K562 (cell line): ENCODE measurements around the gene DMAC2. TPM values are rescaled to one million over a fixed set of nuclear protein-coding genes. Genes with fewer than 3 reads are reported as not detected.
A peak's percentile ranks its signal among the peaks of the same experiment; 100 is the strongest.

Source experiments
- GATAD2B ChIP-seq: fragments of 450-650 bp; IDR thresholded peaks from 2 replicates; pipeline ENCODE4 v1.6.1; 2017; ENCODE audit warnings: mild to moderate bottlenecking, borderline replicate concordance
- HDGF ChIP-seq: fragments of 450-650 bp; IDR thresholded peaks from 2 replicates; pipeline ENCODE4 v1.6.1; 2016
- MYC ChIP-seq, 2 experiments: fragments of 250-450 bp in 1 of 2; sonication (Bioruptor Pico) in 1 of 2; IDR thresholded peaks; 2 replicates each; pipeline versions ENCODE4 v1.5.1 to v1.6.1; 2012 to 2021; ENCODE audit warnings: low read depth in 2 of 2, borderline replicate concordance in 1 of 2, improper control_type of control experiment in 1 of 2, low read length in 1 of 2, mild to moderate bottlenecking in 1 of 2, moderate library complexity in 1 of 2
- PTRF ChIP-seq: fragments of 450-650 bp; IDR thresholded peaks from 2 replicates; pipeline ENCODE4 v1.6.1; 2016; ENCODE audit warnings: mild to moderate bottlenecking, missing genetic modification characterization, missing compliant biosample characterization
- RHOXF2B ChIP-seq: fragments of 250-450 bp; sonication (Bioruptor Pico); conservative IDR thresholded peaks from 2 replicates; pipeline ENCODE4 v1.5.1; 2021
- ZBTB12 ChIP-seq: fragments of 250-450 bp; sonication (Bioruptor Pico); IDR thresholded peaks from 2 replicates; pipeline ENCODE4 v1.4.0; 2020
- ZC3H8 ChIP-seq: fragments of 450-650 bp; IDR thresholded peaks from 2 replicates; pipeline ENCODE4 v1.6.1; 2017
- ZFP1 ChIP-seq: fragments of 450-650 bp; formaldehyde crosslinking; IDR thresholded peaks from 2 replicates; pipeline ENCODE4 v1.4.0; 2020; ENCODE audit warnings: mild to moderate bottlenecking, mixed read lengths
- ZNF174 ChIP-seq: fragments of 250-450 bp; sonication (Bioruptor Pico); IDR thresholded peaks from 2 replicates; pipeline ENCODE4 v1.4.0; 2020; ENCODE audit warnings: mild to moderate bottlenecking
- ZNF212 ChIP-seq: fragments of 450-650 bp; formaldehyde crosslinking; IDR thresholded peaks from 2 replicates; pipeline ENCODE4 v1.4.0; 2020; ENCODE audit warnings: mild to moderate bottlenecking
- ZSCAN29 ChIP-seq: fragments of 450-650 bp; IDR thresholded peaks from 2 replicates; pipeline ENCODE4 v1.6.1; 2017
- polyA plus RNA-seq, 8 experiments: library from polyadenylated mRNA; depleted of rRNA in 4 of 8; stranded (reverse) in 5 of 8; unstranded in 3 of 8; fragments of >200 nt; fragmentation: Nextera tagmentation in 2 of 8; fragmentation: Illumina TruSeq in 1 of 8; extraction: Ambion mirVana in 2 of 8; extraction: Trizol in 1 of 8; gene quantifications; 2 replicates each; pipeline versions ENCODE4 v1.2.1 to v1.2.3, GENCODE V29; 2011 to 2014; ENCODE audit warnings: inconsistent platforms in 1 of 8, missing spikeins in 1 of 8
- total RNA-seq, 7 experiments: library from RNA; depleted of rRNA in 6 of 7; stranded (reverse); fragments of >200 nt in 6 of 7; fragmentation: Illumina TruSeq in 2 of 7; extraction: Trizol in 2 of 7; gene quantifications; 2 replicates each; pipeline versions ENCODE4 v1.2.1 to v1.2.3, GENCODE V29; 2011 to 2021; ENCODE audit warnings: low replicate concordance in 1 of 7
- TF ChIP-seq, protein P1 (sequence below): sonication (generic); IDR thresholded peaks from 2 replicates; pipeline ENCODE4 v1.6.1; 2016
- TF ChIP-seq, protein P2 (sequence below): fragments of 250-450 bp; sonication (Bioruptor Pico); IDR thresholded peaks from 2 replicates; pipeline ENCODE4 v1.5.0; 2022; ENCODE audit warnings: mild to moderate bottlenecking
- TF ChIP-seq, protein P3 (sequence below): IDR thresholded peaks from 2 replicates; pipeline ENCODE4 v1.6.1; 2011; ENCODE audit not compliant: insufficient read length; ENCODE audit errors: extremely low read depth
- TF ChIP-seq, protein P4 (sequence below): fragments of 450-650 bp; IDR thresholded peaks from one replicate; pipeline ENCODE4 v1.6.1; 2018; ENCODE audit warnings: mild to moderate bottlenecking, moderate library complexity; ENCODE audit not compliant: partially characterized antibody
- TF ChIP-seq, protein P5 (sequence below), 2 experiments: fragments of 450-650 bp; IDR thresholded peaks; 2 replicates each; pipeline ENCODE4 v1.6.1; 2018; ENCODE audit warnings: mild to moderate bottlenecking in 2 of 2, low read depth in 1 of 2; ENCODE audit not compliant: partially characterized antibody in 2 of 2

DMAC2 gene
- total and polyA plus RNA-seq, 9 of the 15 experiments (the other 6 are each of a cell fraction or from before 2014, with no cell fraction given) = 12.9 to 61.2 (median 43.1) TPM

DNA sequence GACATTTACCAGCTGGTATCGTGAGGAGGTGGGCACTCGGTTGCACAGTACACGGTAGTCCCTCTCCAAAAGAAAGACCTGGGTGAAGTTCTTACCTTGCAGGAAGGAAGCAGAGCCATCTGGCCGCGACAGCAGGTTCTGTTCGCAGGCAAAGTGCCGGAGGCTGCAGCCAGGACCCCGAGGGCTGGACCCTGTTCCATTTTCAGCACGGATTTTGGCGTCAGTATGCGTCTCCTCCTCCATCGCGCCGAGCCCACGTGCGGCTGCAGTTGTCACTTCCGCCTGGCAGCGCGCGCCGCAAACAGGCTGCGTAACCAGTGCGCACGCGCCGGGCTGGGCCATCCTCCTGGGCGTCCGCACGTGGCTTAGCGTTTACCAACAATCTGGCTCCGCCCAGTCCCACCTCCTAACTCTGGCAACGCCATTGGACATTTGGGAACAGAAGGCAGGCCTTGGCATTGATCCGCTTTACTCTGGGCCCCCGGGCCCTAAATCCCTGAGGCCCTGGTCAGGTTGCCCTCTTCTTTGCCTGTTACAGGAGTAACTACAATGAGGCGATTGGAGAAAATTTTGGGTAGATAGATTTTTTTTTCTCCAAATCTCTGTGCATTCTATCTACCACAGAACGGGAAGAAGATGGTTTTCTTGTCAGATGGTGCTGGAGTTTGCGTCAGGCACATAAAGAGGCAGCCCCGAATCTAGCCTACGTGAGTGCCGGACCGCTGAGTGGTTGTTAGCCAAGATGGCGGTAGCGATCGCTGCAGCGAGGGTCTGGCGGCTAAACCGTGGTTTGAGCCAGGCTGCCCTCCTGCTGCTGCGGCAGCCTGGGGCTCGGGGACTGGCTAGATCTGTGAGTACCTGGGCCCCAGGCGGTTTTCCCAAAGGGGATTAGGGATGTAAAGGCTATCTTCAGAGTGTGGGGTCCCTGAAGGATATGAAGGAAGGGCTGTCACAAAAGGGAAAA lies 42.3 kb downstream of the DMAC2 start, which contains the start of the genes BCKDHA and EXOSC5 (continued):
- TF ChIP-seq, protein P1, sequence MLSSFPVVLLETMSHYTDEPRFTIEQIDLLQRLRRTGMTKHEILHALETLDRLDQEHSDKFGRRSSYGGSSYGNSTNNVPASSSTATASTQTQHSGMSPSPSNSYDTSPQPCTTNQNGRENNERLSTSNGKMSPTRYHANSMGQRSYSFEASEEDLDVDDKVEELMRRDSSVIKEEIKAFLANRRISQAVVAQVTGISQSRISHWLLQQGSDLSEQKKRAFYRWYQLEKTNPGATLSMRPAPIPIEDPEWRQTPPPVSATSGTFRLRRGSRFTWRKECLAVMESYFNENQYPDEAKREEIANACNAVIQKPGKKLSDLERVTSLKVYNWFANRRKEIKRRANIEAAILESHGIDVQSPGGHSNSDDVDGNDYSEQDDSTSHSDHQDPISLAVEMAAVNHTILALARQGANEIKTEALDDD = no peak
- TF ChIP-seq ZC3H8 = no peak
- no peak for TF ChIP-seq GATAD2B
- TF ChIP-seq, protein P2, sequence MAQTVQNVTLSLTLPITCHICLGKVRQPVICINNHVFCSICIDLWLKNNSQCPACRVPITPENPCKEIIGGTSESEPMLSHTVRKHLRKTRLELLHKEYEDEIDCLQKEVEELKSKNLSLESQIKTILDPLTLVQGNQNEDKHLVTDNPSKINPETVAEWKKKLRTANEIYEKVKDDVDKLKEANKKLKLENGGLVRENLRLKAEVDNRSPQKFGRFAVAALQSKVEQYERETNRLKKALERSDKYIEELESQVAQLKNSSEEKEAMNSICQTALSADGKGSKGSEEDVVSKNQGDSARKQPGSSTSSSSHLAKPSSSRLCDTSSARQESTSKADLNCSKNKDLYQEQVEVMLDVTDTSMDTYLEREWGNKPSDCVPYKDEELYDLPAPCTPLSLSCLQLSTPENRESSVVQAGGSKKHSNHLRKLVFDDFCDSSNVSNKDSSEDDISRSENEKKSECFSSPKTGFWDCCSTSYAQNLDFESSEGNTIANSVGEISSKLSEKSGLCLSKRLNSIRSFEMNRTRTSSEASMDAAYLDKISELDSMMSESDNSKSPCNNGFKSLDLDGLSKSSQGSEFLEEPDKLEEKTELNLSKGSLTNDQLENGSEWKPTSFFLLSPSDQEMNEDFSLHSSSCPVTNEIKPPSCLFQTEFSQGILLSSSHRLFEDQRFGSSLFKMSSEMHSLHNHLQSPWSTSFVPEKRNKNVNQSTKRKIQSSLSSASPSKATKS = no peak
- no peak for TF ChIP-seq ZNF212 (CRISPR knock-in tag)
- TF ChIP-seq ZFP1 (CRISPR knock-in tag) = no peak
- TF ChIP-seq, protein P3, sequence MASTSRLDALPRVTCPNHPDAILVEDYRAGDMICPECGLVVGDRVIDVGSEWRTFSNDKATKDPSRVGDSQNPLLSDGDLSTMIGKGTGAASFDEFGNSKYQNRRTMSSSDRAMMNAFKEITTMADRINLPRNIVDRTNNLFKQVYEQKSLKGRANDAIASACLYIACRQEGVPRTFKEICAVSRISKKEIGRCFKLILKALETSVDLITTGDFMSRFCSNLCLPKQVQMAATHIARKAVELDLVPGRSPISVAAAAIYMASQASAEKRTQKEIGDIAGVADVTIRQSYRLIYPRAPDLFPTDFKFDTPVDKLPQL = no peak
- no peak for TF ChIP-seq ZNF174 (CRISPR knock-in tag)
- TF ChIP-seq MYC (IDR thresholded peaks at IDR 0.05; ENCODE audit: low read depth, low read length) = peak; percentile 99
- peak; percentile 93; the same call in 1 of the 2 replicates for TF ChIP-seq MYC (CRISPR knock-in tag; IDR thresholded peaks at IDR 0.05; ENCODE audit: borderline replicate concordance, low read depth)
- TF ChIP-seq ZBTB12 = 0 out of 2 replicates have a peak, but pooled peaks have one; percentile 13
- TF ChIP-seq HDGF = no peak
- 0 out of 2 replicates have a peak, but pooled peaks have one; percentile 45 for TF ChIP-seq RHOXF2B (CRISPR knock-in tag)
- TF ChIP-seq, protein P4, sequence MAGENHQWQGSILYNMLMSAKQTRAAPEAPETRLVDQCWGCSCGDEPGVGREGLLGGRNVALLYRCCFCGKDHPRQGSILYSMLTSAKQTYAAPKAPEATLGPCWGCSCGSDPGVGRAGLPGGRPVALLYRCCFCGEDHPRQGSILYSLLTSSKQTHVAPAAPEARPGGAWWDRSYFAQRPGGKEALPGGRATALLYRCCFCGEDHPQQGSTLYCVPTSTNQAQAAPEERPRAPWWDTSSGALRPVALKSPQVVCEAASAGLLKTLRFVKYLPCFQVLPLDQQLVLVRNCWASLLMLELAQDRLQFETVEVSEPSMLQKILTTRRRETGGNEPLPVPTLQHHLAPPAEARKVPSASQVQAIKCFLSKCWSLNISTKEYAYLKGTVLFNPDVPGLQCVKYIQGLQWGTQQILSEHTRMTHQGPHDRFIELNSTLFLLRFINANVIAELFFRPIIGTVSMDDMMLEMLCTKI = no peak
- TF ChIP-seq PTRF (tag) = no peak
- TF ChIP-seq, protein P5, sequence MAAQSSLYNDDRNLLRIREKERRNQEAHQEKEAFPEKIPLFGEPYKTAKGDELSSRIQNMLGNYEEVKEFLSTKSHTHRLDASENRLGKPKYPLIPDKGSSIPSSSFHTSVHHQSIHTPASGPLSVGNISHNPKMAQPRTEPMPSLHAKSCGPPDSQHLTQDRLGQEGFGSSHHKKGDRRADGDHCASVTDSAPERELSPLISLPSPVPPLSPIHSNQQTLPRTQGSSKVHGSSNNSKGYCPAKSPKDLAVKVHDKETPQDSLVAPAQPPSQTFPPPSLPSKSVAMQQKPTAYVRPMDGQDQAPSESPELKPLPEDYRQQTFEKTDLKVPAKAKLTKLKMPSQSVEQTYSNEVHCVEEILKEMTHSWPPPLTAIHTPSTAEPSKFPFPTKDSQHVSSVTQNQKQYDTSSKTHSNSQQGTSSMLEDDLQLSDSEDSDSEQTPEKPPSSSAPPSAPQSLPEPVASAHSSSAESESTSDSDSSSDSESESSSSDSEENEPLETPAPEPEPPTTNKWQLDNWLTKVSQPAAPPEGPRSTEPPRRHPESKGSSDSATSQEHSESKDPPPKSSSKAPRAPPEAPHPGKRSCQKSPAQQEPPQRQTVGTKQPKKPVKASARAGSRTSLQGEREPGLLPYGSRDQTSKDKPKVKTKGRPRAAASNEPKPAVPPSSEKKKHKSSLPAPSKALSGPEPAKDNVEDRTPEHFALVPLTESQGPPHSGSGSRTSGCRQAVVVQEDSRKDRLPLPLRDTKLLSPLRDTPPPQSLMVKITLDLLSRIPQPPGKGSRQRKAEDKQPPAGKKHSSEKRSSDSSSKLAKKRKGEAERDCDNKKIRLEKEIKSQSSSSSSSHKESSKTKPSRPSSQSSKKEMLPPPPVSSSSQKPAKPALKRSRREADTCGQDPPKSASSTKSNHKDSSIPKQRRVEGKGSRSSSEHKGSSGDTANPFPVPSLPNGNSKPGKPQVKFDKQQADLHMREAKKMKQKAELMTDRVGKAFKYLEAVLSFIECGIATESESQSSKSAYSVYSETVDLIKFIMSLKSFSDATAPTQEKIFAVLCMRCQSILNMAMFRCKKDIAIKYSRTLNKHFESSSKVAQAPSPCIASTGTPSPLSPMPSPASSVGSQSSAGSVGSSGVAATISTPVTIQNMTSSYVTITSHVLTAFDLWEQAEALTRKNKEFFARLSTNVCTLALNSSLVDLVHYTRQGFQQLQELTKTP (IDR thresholded peaks at IDR 0.05; ENCODE audit: low read depth in 1 of 2, partially characterized antibody in 2 of 2) = peak in 1 of 2 experiments; percentile 78
- no peak for TF ChIP-seq ZSCAN29
